Suppressor macrophage (primary cell): ENCODE measurements around the gene RPUSD2.

Source experiments
- DNase-seq, 4 experiments: peaks; one replicate each; pipeline ENCODE4 v3.0.0-alpha.2; 2020 to 2022
- total RNA-seq, 17 experiments: gene quantifications; one replicate each; lab custom pipeline; 2026; ENCODE audit warnings: mixed read lengths in 6 of 17, inconsistent platforms in 3 of 17; lab: John Stamatoyannopoulos, UW

Gene RPUSD2, protein sequence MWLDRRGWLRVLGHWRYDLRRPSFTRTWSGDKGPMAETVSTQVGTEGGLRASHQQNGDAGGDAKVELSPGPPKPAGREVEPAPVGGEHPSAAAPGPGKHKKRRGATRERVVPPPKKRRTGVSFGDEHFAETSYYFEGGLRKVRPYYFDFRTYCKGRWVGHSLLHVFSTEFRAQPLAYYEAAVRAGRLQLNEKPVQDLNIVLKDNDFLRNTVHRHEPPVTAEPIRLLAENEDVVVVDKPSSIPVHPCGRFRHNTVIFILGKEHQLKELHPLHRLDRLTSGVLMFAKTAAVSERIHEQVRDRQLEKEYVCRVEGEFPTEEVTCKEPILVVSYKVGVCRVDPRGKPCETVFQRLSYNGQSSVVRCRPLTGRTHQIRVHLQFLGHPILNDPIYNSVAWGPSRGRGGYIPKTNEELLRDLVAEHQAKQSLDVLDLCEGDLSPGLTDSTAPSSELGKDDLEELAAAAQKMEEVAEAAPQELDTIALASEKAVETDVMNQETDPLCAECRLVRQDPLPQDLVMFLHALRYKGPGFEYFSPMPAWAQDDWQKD
- 0.78 to 11.7 (median 6.1) reads per million in 17 experiments for total RNA-seq

DNA sequence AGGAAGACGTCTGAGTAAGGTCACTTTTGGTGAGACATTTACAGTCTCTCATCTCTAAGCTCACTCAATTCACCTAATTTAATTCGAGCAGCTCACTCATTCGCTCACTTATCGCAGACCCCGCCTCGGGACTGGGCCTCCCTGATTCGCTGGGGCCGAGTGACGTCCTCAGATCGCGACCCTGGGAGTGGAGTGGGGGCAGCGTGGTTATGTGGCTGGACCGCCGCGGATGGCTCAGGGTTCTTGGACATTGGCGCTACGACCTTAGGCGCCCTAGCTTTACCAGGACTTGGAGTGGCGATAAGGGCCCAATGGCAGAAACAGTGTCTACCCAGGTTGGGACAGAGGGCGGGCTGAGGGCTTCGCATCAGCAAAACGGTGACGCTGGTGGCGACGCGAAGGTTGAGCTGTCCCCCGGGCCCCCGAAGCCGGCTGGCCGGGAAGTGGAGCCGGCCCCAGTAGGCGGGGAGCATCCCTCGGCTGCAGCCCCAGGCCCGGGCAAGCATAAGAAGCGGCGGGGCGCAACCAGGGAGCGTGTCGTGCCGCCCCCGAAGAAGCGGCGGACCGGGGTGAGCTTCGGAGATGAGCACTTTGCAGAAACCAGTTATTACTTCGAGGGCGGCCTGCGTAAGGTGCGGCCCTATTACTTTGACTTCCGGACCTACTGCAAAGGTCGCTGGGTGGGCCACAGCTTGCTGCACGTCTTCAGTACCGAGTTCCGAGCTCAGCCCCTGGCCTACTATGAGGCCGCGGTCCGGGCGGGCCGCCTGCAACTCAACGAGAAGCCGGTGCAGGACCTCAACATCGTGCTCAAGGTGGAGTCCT is at the start of gene RPUSD2:
RPUSD2 (plus strand) TSS at position 171 of the 825 bp plus-strand sequence; CDS start at position 210, 39 bp downstream.
- peak; percentile 92 to 96 (median 94) for DNase-seq

DNA sequence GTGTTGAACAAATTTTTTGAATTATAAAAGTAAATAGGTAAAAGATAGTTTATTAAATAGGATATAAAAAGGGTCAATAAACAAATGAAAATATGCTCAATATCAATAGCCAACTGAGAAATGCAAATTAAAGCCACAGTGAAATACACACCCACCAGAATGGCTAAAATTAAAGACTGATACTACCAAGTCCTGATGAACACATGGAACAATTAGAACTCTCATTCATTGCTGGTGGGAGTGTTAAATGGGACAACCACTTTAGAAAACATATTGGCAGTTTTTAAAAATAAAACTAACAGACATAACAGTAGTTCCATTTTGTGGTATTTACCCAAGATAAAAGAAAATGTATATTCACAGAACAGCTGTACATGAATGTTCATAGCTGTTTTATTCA is 45.5 kb upstream of the RPUSD2 start:
- DNase-seq = no peak

DNA sequence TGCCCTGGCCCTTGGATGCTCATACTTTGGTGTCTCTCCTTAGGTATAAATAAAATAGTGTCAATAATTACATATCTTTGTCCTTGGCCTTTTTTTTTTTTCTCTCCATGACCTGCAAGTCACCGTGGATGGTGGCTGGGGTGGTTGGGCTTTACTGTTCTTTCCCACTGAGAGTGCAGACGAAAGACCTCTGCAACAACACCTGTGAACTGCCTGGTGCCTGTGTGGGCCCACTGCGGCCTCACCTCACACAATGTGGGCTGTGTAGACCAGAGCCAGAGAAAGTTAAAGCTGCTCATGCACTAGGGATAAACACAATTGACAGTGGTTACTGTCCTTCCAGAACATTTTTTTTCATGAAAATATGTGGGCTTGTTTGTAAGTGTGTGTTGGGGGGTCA is 43.2 kb upstream of the RPUSD2 start:
- DNase-seq = no peak

DNA sequence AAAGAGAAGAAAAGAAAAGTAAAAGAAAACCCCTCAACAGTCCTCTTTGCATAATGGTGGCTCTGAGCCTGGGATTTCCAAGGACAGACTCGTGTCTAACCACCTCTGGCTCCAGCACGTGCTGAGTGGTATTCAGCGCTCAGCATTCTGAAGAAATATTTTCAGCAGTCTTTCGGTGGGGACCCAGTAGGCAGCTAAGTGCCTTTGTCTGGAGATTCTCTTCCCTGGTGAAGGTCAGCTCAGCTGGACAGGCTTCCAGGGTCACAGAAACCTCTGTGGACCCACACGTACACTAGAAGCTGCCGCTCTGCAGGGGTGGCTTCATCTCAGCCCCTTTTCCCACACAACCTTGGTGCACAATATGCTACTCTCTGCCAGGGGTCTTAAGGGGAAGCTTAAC is 40.3 kb upstream of the RPUSD2 start:
- DNase-seq = no peak

GRCh38 chr15:40533763-40534364 is 35.2 kb upstream of the RPUSD2 start:
- no peak for DNase-seq

- peak in 1 of 4 experiments; percentile 11 for DNase-seq
Measured at GRCh38 chr15:40534371-40534770, 34.7 kb upstream of the RPUSD2 start.

DNA sequence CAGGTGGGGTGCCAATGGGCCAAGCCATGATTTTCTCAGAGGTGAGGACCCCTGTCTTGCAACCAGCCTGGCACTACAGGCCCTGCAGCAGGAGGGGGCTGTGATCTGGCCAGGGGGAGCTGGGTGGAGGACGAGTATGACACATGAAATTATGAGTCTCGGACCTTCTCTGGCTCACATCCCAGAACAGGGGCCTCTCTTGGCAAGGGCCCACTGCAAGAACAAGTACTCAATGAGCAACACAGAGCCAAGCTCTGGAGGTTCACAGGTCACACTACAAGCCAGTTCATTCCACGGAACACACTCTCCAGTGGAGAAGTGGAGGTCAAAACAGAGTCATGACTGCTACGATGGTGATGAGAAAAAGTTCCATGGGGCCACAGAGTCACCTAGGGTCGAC is 32.6 kb upstream of the RPUSD2 start:
- no peak for DNase-seq

GRCh38 chr15:40538976-40539375 is 30.1 kb upstream of the RPUSD2 start:
- DNase-seq = no peak

DNA sequence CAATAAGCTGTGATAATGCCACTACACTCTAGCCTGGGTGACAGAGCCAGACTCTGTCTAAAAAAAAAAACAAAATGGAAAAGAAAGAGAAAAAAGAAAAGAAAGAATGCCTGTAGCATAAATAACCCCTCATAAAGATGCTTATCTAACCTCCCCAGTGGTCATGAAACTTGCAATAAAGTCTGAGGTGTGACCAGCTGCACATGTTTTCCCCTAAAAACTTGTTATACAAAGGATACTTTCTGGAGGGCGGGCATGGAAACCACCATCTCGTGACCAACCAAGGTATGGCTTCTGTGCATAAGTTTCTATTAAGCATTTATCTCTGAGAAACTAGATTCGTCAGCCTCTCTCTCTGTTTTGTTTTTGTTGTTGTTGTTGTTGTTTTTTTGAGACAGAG is 26.0 kb upstream of the RPUSD2 start:
- no peak for DNase-seq

DNA sequence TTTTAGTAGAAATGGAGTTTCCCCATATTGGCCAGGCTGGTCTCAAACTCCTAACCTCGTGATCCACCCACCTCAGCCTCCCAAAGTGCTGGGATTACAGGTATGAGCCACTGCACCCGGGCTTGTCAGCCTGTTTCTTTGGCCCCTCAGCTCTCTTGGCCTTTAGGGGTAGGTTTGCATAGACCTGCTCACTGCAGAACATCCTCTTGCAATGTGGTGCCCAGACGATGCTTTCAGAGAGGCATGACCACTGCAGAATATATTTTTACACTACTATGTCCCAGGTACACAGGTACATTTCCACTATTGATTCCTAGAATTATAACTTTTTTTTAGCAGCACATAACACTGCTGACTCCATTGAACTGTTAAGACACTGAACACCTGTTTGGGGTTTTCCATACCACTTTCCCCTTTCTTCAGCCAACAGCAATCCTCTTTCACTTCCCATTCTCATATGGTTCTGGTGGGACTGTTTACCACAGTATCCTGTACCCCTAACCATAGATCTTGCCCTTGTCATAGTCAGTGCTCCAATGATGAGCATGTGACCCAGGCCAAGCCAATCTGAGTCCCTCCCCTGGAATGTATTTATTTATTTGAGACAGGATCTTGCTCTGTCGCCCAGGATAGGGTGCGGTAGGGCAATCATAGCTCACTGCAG is 25.3 kb upstream of the RPUSD2 start:
- peak in 1 of 4 experiments; percentile 14 for DNase-seq

DNA sequence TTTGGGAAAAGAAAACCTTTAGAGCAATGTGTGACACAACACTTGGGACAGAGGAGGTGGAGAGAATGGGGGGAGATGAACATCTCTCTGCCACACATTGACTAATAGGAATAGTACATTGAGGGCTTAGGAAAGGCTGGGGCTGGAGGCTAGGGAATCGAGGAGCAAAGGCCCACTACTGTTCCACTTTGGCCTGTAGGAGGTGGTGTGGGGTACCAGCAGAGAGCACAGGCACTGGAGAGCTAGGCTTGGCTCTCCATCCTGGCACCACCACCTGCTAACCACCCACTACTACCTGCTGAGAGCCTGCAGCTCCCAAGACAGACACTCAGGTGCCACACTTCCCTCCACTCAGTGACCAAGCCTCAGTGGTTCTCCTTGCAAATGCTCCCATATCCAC is 23.6 kb upstream of the RPUSD2 start:
- DNase-seq = no peak

- DNase-seq = no peak
Measured at GRCh38 chr15:40548610-40549009, 20.5 kb upstream of the RPUSD2 start.

- no peak for DNase-seq
Measured at GRCh38 chr15:40549894-40550293, 19.2 kb upstream of the RPUSD2 start.

- DNase-seq = peak; percentile 64 to 88 (median 78)
Measured at GRCh38 chr15:40550341-40551037, 18.6 kb upstream of the RPUSD2 start.

GRCh38 chr15:40554161-40554525 is 15.0 kb upstream of the RPUSD2 start:
- no peak for DNase-seq

GRCh38 chr15:40555876-40556275 is 13.2 kb upstream of the RPUSD2 start:
- DNase-seq = no peak

GRCh38 chr15:40558952-40559742 is 10.0 kb upstream of the RPUSD2 start:
- DNase-seq = no peak

- no peak for DNase-seq
Measured at GRCh38 chr15:40562691-40563090, 6.4 kb upstream of the RPUSD2 start.

- DNase-seq = peak in 1 of 4 experiments; percentile 14
Measured at GRCh38 chr15:40563426-40563825, 5.7 kb upstream of the RPUSD2 start.

- peak; percentile 97 to 99 (median 98) for DNase-seq
Measured at GRCh38 chr15:40564591-40565332, 4.3 kb upstream of the RPUSD2 start, which contains the start of gene CCDC32. Gene CCDC32 (minus strand): TSS chr15:40565042. CDS start chr15:40563015, 2,027 bp downstream.
